WTC11 (cell line): ENCODE results near the gene PSMG2.

Experiments used
- CTCF ChIP-seq: fragments of 200-600 bp; IDR thresholded peaks from 2 replicates; pipeline ENCODE4 v1.8.0; 2022; ENCODE audit warnings: antibody characterized with exemption
- FOXK1 ChIP-seq: sonication (generic); formaldehyde crosslinking; IDR thresholded peaks from 2 replicates; pipeline ENCODE4 v1.8.0; 2022; ENCODE audit warnings: mild to moderate bottlenecking, moderate library complexity, missing genetic modification reagents
- NR1H2 ChIP-seq: sonication (generic); formaldehyde crosslinking; IDR thresholded peaks from 2 replicates; pipeline ENCODE4 v1.9.0; 2021; ENCODE audit warnings: mild to moderate bottlenecking, moderate library complexity, missing genetic modification reagents
- PRDM15 ChIP-seq: sonication (generic); formaldehyde crosslinking; IDR thresholded peaks from 2 replicates; pipeline ENCODE4 v1.8.0; 2022; ENCODE audit warnings: missing genetic modification reagents

- TF ChIP-seq CTCF = no peak
- no peak for TF ChIP-seq NR1H2 (CRISPR knock-in tag)
- 0 out of 2 replicates have a peak, but pooled peaks have one; percentile 67 for TF ChIP-seq FOXK1
- TF ChIP-seq PRDM15 (CRISPR knock-in tag) = peak; percentile 28; the same call in 1 of the 2 replicates
Observed at GRCh38 chr18:12657684-12658425, 45.0 kb upstream of the PSMG2 start, which contains the start of gene SPIRE1.
